T-cell (primary cell): Measurements from ENCODE around the gene NF2. TPM values are rescaled to one million over a fixed set of nuclear protein-coding genes. Genes with fewer than 3 reads are reported as not detected.

ENCODE experiments used
- ATAC-seq, 4 experiments: fragments of 200-7000 bp in 3 of 4; fragments of 150-1000 bp in 1 of 4; cut with Tn5 transposase; replicated peaks in 1 of 4; 1 replicate in 3 of 4; 2 replicates in 1 of 4; pipeline ENCODE4 v1.10.0; 2021; ENCODE audit warnings: moderate library complexity in 3 of 4, mild to moderate bottlenecking in 2 of 4, moderate number of reproducible peaks in 1 of 4
- CTCF ChIA-PET, 2 donors: fragments of 300-600 bp; sonication (Branson Sonifier 250); formaldehyde crosslinking; loops; one replicate each; lab custom pipeline; 2022; ENCODE audit warnings: antibody characterized with exemption in 2 of 2; lab: Charles Lee
- POLR2A ChIA-PET, 2 donors: fragments of 300-600 bp; sonication (Branson Sonifier 250); formaldehyde crosslinking; loops; one replicate each; lab custom pipeline; 2022; ENCODE audit warnings: antibody characterized with exemption in 2 of 2; lab: Charles Lee
- DNase-seq, 35 experiments: peaks; one replicate each; pipeline versions ENCODE4 v3.0.0 to v3.0.0-alpha.2; 2013 to 2023
- H3K27ac ChIP-seq: one replicate; pipeline ENCODE4 v1.5.1; 2013; ENCODE audit warnings: low read length
- H3K27me3 ChIP-seq, 2 experiments: replicated peaks in 1 of 2; 1 replicate in 1 of 2; 2 replicates in 1 of 2; pipeline versions ENCODE4 v1.6.1 to v1.7.0; 2013; ENCODE audit warnings: low read length in 1 of 2, mixed read lengths in 1 of 2; ENCODE audit not compliant: control insufficient read depth in 2 of 2, insufficient read depth in 2 of 2; ENCODE audit errors: extremely low read depth in 1 of 2
- H3K36me3 ChIP-seq, 2 donors: 1 replicate in 1 of 2; 2 replicates in 1 of 2; pipeline versions ENCODE4 v1.6.1 to v1.7.0; 2013; ENCODE audit warnings: low read length in 1 of 2; ENCODE audit not compliant: control insufficient read depth in 2 of 2, insufficient read depth in 1 of 2; ENCODE audit errors: extremely low read depth in 1 of 2
- H3K4me1 ChIP-seq, 2 experiments: 1 replicate in 1 of 2; 2 replicates in 1 of 2; pipeline versions ENCODE4 v1.6.1 to v1.7.0; 2013; ENCODE audit warnings: low read length in 2 of 2, mixed read lengths in 1 of 2; ENCODE audit not compliant: insufficient read depth in 2 of 2, control insufficient read depth in 1 of 2; ENCODE audit errors: extremely low read depth in 1 of 2
- H3K4me3 ChIP-seq, 2 donors: 1 replicate in 1 of 2; 2 replicates in 1 of 2; pipeline versions ENCODE4 v1.5.1 to v1.7.0; 2013; ENCODE audit warnings: mild to moderate bottlenecking in 2 of 2, low read length in 1 of 2, moderate library complexity in 1 of 2; ENCODE audit not compliant: control insufficient read depth in 1 of 2; ENCODE audit errors: extremely low read depth in 1 of 2
- H3K9me3 ChIP-seq: 2 replicates; pipeline ENCODE4 v1.7.0; 2013
- H3K27ac Mint-ChIP-seq, 2 donors: one replicate each; pipeline ENCODE4 v1.8.0; 2020 to 2021; ENCODE audit warnings: mild to moderate bottlenecking in 2 of 2, mixed read lengths in 2 of 2
- H3K27me3 Mint-ChIP-seq, 2 donors: one replicate each; pipeline ENCODE4 v1.8.0; 2021 to 2022; ENCODE audit warnings: mixed read lengths in 2 of 2
- H3K36me3 Mint-ChIP-seq: one replicate; pipeline ENCODE4 v1.8.0; 2021; ENCODE audit warnings: mixed read lengths
- H3K4me1 Mint-ChIP-seq, 3 donors: one replicate each; pipeline ENCODE4 v1.8.0; 2020 to 2022; ENCODE audit warnings: mixed read lengths in 3 of 3, mild to moderate bottlenecking in 1 of 3
- H3K4me3 Mint-ChIP-seq, 3 donors: one replicate each; pipeline ENCODE4 v1.8.0; 2020 to 2022; ENCODE audit warnings: mild to moderate bottlenecking in 3 of 3, mixed read lengths in 3 of 3, moderate library complexity in 3 of 3
- H3K9me3 Mint-ChIP-seq, 3 donors: one replicate each; pipeline ENCODE4 v1.8.0; 2020 to 2022; ENCODE audit warnings: mixed read lengths in 3 of 3
- WGBS: methylation state at CpG from one replicate; pipeline ENCODE4 v1.1.5; 2013; ENCODE audit warnings: missing lambda C conversion rate; ENCODE audit not compliant: insufficient coverage; 5-methylcytosine and 5-hydroxymethylcytosine counted together
- total RNA-seq, 35 experiments: library from RNA in 6 of 35; stranded (reverse) in 6 of 35; fragments of 120-200 nt in 1 of 35; gene quantifications; one replicate each; pipeline versions ENCODE4 v1.2.1 to v1.2.4 and lab custom pipeline; 2013 to 2026

The NF2 gene
- total RNA-seq, 5 donors from 2014 or later (not counting 1 experiment from before 2014, with no cell fraction given): 26.1 to 33.4 (median 31.9) TPM

GRCh38 chr22:29716814-29717545 is 113.5 kb downstream of the NF2 start:
- POLR2A ChIA-PET: no interaction called here
- DNase-seq (peak in 3 of 35 experiments; percentile 12 to 17 (median 14)), ATAC-seq (no peak)
- Histone ChIP-seq H3K27me3 (peaks cover 3 to 85% of the 10 kb centered on the region in 2 experiments), H3K4me1 (peaks cover 0 to 5% of the 10 kb centered on the region in 2 experiments), H3K36me3 (no peaks in the 10 kb centered on the region), H3K27ac (no peak overlapping the region), H3K9me3 (no peaks in the 10 kb centered on the region), H3K4me3 (no peak overlapping the region)
- CTCF ChIA-PET: no interaction called here
- WGBS: 81% methylated on average over 12 of the region's 16 CpGs
- H3K36me3 Mint-ChIP-seq: no peaks in the 10 kb centered on the region
- H3K4me1 Mint-ChIP-seq: peaks cover 0 to 9% (median 4%) of the 10 kb centered on the region in 3 donors
- H3K27me3 Mint-ChIP-seq: peaks cover 38 to 59% of the 10 kb centered on the region in 2 donors
- H3K27ac Mint-ChIP-seq: no peak overlapping the region
- H3K9me3 Mint-ChIP-seq: no peaks in the 10 kb centered on the region
- H3K4me3 Mint-ChIP-seq: no peak overlapping the region

DNA sequence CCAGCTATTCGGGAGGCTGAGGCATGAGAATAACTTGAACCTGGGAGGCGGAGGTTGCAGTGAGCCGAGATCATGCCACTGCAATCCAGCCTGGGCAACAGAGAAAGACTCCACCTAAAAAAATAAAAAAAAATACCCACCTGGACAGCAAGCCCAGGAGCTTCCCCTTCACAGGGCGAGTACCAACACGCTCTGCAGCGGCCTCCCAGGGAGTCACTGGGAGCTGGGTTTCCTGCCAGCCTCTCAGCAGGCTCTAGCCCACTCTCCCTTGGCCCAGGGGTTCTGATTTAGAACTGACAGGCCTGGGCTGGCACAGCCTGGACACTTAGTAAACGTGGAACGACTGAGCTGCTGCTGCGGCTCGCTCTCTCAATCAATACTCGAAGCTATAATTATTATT is 114.4 kb downstream of the NF2 start:
- Histone ChIP-seq H3K4me1 (peaks cover 0 to 5% of the 10 kb centered on the region in 2 experiments), H3K4me3 (no peak overlapping the region), H3K36me3 (no peaks in the 10 kb centered on the region), H3K9me3 (no peaks in the 10 kb centered on the region), H3K27me3 (peaks cover 3 to 86% of the 10 kb centered on the region in 2 experiments), H3K27ac (no peak overlapping the region)
- peaks cover 0 to 9% (median 4%) of the 10 kb centered on the region in 3 donors for H3K4me1 Mint-ChIP-seq
- H3K27me3 Mint-ChIP-seq: peaks cover 38 to 58% of the 10 kb centered on the region in 2 donors
- WGBS: 77% methylated on average over 5 of the region's 11 CpGs
- ChIA-PET POLR2A (no interaction called here), CTCF (no interaction called here)
- H3K4me3 Mint-ChIP-seq: no peak overlapping the region
- no peaks in the 10 kb centered on the region for H3K9me3 Mint-ChIP-seq
- no peaks in the 10 kb centered on the region for H3K36me3 Mint-ChIP-seq
- DNase-seq (no peak), ATAC-seq (no peak)
- no peak overlapping the region for H3K27ac Mint-ChIP-seq

DNA sequence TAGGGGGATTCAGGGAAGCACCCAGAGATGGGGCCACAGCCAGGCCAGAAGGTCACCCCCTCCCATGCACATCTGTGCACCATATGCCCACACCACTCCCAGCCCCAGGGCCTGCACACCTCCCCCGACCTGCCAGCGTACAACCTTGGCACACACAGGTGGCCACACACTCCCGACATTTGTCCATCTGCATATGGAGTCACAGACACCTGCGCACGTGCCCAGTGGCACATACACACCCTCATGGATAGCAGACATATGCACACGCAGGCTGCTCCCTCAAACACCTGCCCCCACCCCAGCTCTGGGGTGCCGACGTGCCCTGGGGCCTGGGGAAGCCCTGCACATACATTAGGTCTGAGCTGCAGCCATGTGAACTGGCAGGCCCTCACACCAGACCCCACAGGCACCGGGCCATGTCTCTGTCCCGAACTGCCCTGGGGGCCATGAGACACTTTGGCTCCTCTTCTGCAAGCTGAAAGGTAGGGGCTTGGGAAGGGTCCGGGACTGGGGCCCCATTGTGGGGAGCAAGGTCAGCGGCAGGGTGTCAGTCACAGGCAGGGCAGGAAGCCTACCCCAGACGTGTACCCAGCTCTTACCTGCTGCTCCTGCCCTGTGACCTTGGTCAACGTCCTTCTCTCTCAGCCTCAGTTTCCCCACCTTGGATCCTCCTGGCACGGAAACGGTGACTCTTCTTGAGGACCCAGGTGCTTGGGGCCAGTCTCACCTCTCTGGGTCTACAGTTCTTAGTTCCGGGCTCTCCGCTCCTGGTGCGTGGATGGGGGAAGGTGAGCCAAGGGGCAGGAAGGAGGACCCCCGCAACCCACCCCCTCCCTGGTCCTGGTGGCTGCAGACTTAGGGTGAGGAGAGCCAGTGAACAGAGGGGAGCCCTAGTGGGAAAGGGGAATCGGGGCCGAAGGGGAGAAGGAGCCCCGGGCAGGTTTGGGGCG is 115.8 kb downstream of the NF2 start:
- ATAC-seq: no peak
- H3K4me1 Mint-ChIP-seq: peaks cover 0 to 9% (median 4%) of the 10 kb centered on the region in 3 donors
- POLR2A ChIA-PET: no interaction called here

DNA sequence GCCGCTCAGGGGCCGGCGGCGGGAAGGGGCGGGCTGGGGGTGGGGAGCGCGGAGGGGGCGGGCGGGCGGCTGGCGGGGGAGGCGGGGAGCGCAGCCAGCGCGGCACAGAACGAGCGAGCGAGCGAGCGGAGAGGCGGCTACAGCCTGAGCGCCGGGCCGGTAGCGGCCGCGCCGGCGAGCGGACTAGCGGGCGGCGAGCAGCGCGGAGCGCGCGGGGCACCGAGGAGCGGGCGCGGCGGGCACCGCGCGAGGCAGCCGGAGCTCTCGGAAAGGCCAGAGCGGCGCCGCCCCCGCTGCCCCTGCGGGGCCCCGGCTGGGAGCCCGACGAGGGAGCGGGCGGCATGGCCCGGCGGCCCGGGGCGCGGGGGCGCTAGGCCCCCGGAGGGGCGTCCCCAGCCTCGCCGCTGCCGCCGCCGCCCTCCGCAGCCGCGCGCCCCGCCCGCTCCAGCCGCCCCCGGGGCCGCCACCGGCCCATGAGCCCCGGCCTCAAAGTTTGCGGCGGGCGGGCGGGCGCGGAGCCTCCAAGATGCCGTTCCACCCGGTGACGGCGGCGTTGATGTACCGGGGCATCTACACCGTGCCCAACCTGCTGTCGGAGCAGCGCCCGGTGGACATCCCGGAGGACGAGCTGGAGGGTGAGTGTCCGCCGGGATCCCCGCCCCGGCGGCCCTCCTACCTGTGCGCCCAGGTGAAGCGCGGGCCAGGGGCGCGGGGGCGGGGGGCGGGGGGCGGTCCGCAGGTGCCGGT is 116.6 kb downstream of the NF2 start, which contains the start of gene CABP7:
TSS of gene CABP7 (plus strand) at position 105 of the 747 bp plus-strand sequence. CDS start at position 527, 422 bp downstream.
- H3K9me3 ChIP-seq: no peaks in the 10 kb centered on the region
- peaks cover 0 to 5% of the 10 kb centered on the region in 2 experiments for H3K4me1 ChIP-seq
- Mint-ChIP-seq H3K4me3 (peak within 1 kb of the TSS; percentile 13 to 60 (median 17)), H3K4me1 (peaks cover 0 to 9% (median 4%) of the 10 kb centered on the region in 3 donors), H3K9me3 (no peaks in the 10 kb centered on the region), H3K27me3 (peaks cover 36 to 51% of the 10 kb centered on the region in 2 donors), H3K36me3 (no peaks in the 10 kb centered on the region), H3K27ac (no peak within 1 kb of the TSS)
- H3K27ac ChIP-seq: no peak within 1 kb of the TSS
- ChIA-PET CTCF (no interaction called here), POLR2A (no interaction called here)
- H3K36me3 ChIP-seq: no peaks in the 10 kb centered on the region
- WGBS: 2% methylated on average over 97 of the region's 115 CpGs
- DNase-seq (no peak), ATAC-seq (peak in 3 of 4 experiments; percentile 15 to 32 (median 26))
- H3K4me3 ChIP-seq: no peak within 1 kb of the TSS
- peaks cover 3 to 75% of the 10 kb centered on the region in 2 experiments for H3K27me3 ChIP-seq

More for the DNA sequence above, 115.8 kb downstream of the NF2 start:
- H3K27me3 Mint-ChIP-seq: peaks cover 38 to 56% of the 10 kb centered on the region in 2 donors
- no peaks in the 10 kb centered on the region for H3K9me3 Mint-ChIP-seq
- H3K9me3 ChIP-seq: no peaks in the 10 kb centered on the region
- H3K27ac Mint-ChIP-seq: no peak overlapping the region
- H3K36me3 Mint-ChIP-seq: no peaks in the 10 kb centered on the region
- no peaks in the 10 kb centered on the region for H3K36me3 ChIP-seq
- CTCF ChIA-PET: no interaction called here
- H3K4me3 Mint-ChIP-seq: peak overlapping the region; percentile 13 to 60 (median 17)
- no peak overlapping the region for H3K4me3 ChIP-seq
- H3K4me1 ChIP-seq: peaks cover 0 to 5% of the 10 kb centered on the region in 2 experiments
- 71% methylated on average over 12 of the region's 24 CpGs for WGBS
- H3K27me3 ChIP-seq: peaks cover 3 to 78% of the 10 kb centered on the region in 2 experiments
- DNase-seq: no peak
- no peak overlapping the region for H3K27ac ChIP-seq

DNA sequence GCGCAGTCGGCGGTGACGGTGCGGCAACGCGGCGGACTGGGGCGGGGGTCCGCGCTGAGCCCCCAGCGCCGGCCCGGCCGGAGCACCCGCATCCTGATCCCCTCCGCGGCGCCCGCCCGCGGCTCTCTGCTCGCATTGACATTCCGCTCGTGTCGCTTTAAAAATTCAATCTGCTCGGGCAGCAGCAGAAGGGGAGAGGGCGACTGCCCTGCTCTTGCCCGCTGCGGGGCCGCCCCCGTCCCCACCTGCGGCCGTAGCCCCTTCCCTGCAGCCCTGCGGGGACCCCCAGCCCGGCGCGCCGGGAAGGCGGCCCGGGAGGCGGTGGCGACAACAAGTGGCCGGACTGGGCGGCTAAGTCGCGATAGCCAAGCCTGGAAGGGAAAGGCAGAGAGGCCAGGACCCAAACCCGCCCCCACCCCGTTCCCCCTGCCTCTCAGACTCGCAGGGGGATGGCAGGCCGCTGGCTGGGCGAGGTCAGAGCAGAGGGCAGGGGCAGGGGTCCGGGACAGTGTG is 117.4 kb downstream of the NF2 start:
- CTCF ChIA-PET: no interaction called here
- no peaks in the 10 kb centered on the region for H3K9me3 Mint-ChIP-seq
- H3K36me3 Mint-ChIP-seq: no peaks in the 10 kb centered on the region
- no peak overlapping the region for H3K27ac Mint-ChIP-seq
- H3K4me3 Mint-ChIP-seq: peak overlapping the region in 1 of 3 donors; percentile 3
- H3K4me3 ChIP-seq: no peak overlapping the region
- no peak overlapping the region for H3K27ac ChIP-seq
- H3K9me3 ChIP-seq: no peaks in the 10 kb centered on the region
- H3K27me3 ChIP-seq: peaks cover 3 to 70% of the 10 kb centered on the region in 2 experiments
- POLR2A ChIA-PET: no interaction called here
- H3K27me3 Mint-ChIP-seq: peaks cover 36 to 50% of the 10 kb centered on the region in 2 donors
- peaks cover 0 to 5% of the 10 kb centered on the region in 2 experiments for H3K4me1 ChIP-seq
- H3K36me3 ChIP-seq: no peaks in the 10 kb centered on the region
- peaks cover 0 to 9% (median 4%) of the 10 kb centered on the region in 3 donors for H3K4me1 Mint-ChIP-seq
- 6% methylated on average over 45 of the region's 53 CpGs for WGBS
- no peak for ATAC-seq
- no peak for DNase-seq
